HCT116 (cell line): ENCODE measurements around the gene WDR88. TPM values are rescaled to one million over a fixed set of nuclear protein-coding genes. Genes with fewer than 3 reads are reported as not detected.

Source experiments
- ATAC-seq: fragments of 200-7000 bp; cut with Tn5 transposase; 2 replicates; pipeline ENCODE4 v1.9.1; 2020; ENCODE audit warnings: mild to moderate bottlenecking, moderate library complexity
- BruUV-seq: library from RNA; stranded (reverse); fragments of 400-500 nt; replicated peaks from 2 replicates; lab custom pipeline; 2021; lab: Mats Ljungman, UMichigan
- CTCF ChIA-PET: fragments of 300-600 bp; sonication (Branson Sonifier 250); formaldehyde crosslinking; loops from one replicate; lab custom pipeline; 2021; ENCODE audit warnings: antibody characterized with exemption; lab: Charles Lee
- POLR2A ChIA-PET: fragments of 300-600, 350-600 bp; sonication (Branson Sonifier 250); formaldehyde crosslinking; loops from one replicate; lab custom pipeline; 2021; ENCODE audit warnings: antibody characterized with exemption; lab: Charles Lee
- RAD21 ChIA-PET, 2 experiments: fragments of 300-600 bp; sonication (Branson Sonifier 250); formaldehyde crosslinking; loops; one replicate each; lab custom pipeline; 2023; ENCODE audit warnings: low total read pairs in 2 of 2; ENCODE audit not compliant: uncharacterized antibody in 2 of 2, unreplicated experiment in 2 of 2, low non-redundant PET in 1 of 2; lab: Charles Lee
- DNase-seq: peaks from one replicate; pipeline ENCODE4 v3.0.0-alpha.2; 2010; ENCODE audit warnings: low read depth, low spot score
- H2AFZ ChIP-seq: fragments of 200-600 bp; shearing (Covaris generic), sonication (generic); 2 replicates; pipeline ENCODE4 v1.6.1; 2017; ENCODE audit warnings: low read depth, mixed run types, mixed read lengths, antibody characterized with exemption, low read length; ENCODE audit not compliant: poor library complexity, severe bottlenecking
- H3K27ac ChIP-seq: 2 replicates; pipeline ENCODE4 v1.5.1; 2012; ENCODE audit warnings: low read depth, low read length
- H3K27me3 ChIP-seq: fragments of 200-600 bp; sonication (generic); 2 replicates; pipeline ENCODE4 v1.6.1; 2016; ENCODE audit warnings: mixed run types, low read length, mixed read lengths; ENCODE audit not compliant: insufficient read depth
- H3K36me3 ChIP-seq, 2 experiments: fragments of 200-500 bp in 1 of 2; fragments of 200-600 bp in 1 of 2; sonication (Bioruptor generic) in 1 of 2; sonication (generic) in 1 of 2; 2 replicates each; pipeline versions ENCODE4 v1.5.1 to v1.6.1; 2014 to 2016; ENCODE audit warnings: low read length in 2 of 2, inconsistent platforms in 1 of 2, mixed read lengths in 1 of 2, mixed run types in 1 of 2; ENCODE audit not compliant: insufficient read depth in 2 of 2, control insufficient read depth in 1 of 2
- H3K4me1 ChIP-seq, 2 experiments: fragments of 200-600 bp in 1 of 2; sonication (generic) in 1 of 2; 2 replicates each; pipeline versions ENCODE4 v1.5.1 to v1.6.1; 2012 to 2017; ENCODE audit warnings: low read length in 2 of 2, inconsistent platforms in 1 of 2, mild to moderate bottlenecking in 1 of 2, mixed read lengths in 1 of 2, mixed run types in 1 of 2, moderate library complexity in 1 of 2; ENCODE audit not compliant: insufficient read depth in 2 of 2, control insufficient read depth in 1 of 2
- H3K4me2 ChIP-seq: fragments of 200-600 bp; sonication (generic); 2 replicates; pipeline ENCODE4 v1.6.1; 2017; ENCODE audit warnings: mixed run types, low read length, mixed read lengths
- H3K4me3 ChIP-seq, 2 experiments: fragments of 200-600 bp in 1 of 2; sonication (generic) in 1 of 2; replicated peaks in 1 of 2; 2 replicates each; pipeline ENCODE4 v1.5.1; 2011 to 2016; ENCODE audit warnings: low read length in 2 of 2, control low read depth in 1 of 2, low read depth in 1 of 2, mild to moderate bottlenecking in 1 of 2, mixed read lengths in 1 of 2, mixed run types in 1 of 2
- H3K79me2 ChIP-seq: fragments of 200-600 bp; sonication (generic); 2 replicates; pipeline ENCODE4 v1.6.1; 2017; ENCODE audit warnings: mild to moderate bottlenecking, mixed run types, low read length, moderate library complexity, mixed read lengths; ENCODE audit not compliant: insufficient read depth
- H3K9ac ChIP-seq: fragments of 200-600 bp; sonication (generic); 2 replicates; pipeline ENCODE4 v1.6.1; 2016; ENCODE audit warnings: low read length, mixed read lengths
- H3K9me2 ChIP-seq: fragments of 200-600 bp; sonication (generic), shearing (Covaris generic); 2 replicates; pipeline ENCODE4 v1.6.1; 2017; ENCODE audit warnings: mixed run types, mild to moderate bottlenecking, moderate library complexity; ENCODE audit not compliant: insufficient read depth
- H3K9me3 ChIP-seq, 2 experiments: fragments of 200-500 bp in 1 of 2; fragments of 200-600 bp in 1 of 2; sonication (Bioruptor generic) in 1 of 2; sonication (generic) in 1 of 2; 2 replicates each; pipeline ENCODE4 v1.6.1; 2014 to 2017; ENCODE audit warnings: low read length in 2 of 2, mixed read lengths in 2 of 2, inconsistent platforms in 1 of 2, low read depth in 1 of 2, mild to moderate bottlenecking in 1 of 2, mixed run types in 1 of 2, moderate library complexity in 1 of 2; ENCODE audit not compliant: control insufficient read depth in 1 of 2, insufficient read depth in 1 of 2
- H4K20me1 ChIP-seq: fragments of 200-600 bp; sonication (generic), shearing (Covaris generic); 2 replicates; pipeline ENCODE4 v1.6.1; 2017; ENCODE audit warnings: mixed run types, mild to moderate bottlenecking, moderate library complexity; ENCODE audit not compliant: insufficient read depth
- ATF3 ChIP-seq: IDR thresholded peaks from 2 replicates; pipeline ENCODE4 v1.6.1; 2012
- CEBPB ChIP-seq: IDR thresholded peaks from 2 replicates; pipeline ENCODE4 v1.6.1; 2012; ENCODE audit warnings: low read depth
- CTCF ChIP-seq, 3 experiments: fragments of 200-600 bp in 1 of 3; sonication (generic) in 1 of 3; IDR thresholded peaks in 2 of 3; conservative IDR thresholded peaks in 1 of 3; 2 replicates each; pipeline ENCODE4 v1.5.1; 2012 to 2017; ENCODE audit warnings: low read depth in 2 of 3, low read length in 2 of 3, antibody characterized with exemption in 1 of 3, borderline replicate concordance in 1 of 3, control low read depth in 1 of 3, mild to moderate bottlenecking in 1 of 3, mixed read lengths in 1 of 3, mixed run types in 1 of 3, moderate library complexity in 1 of 3; ENCODE audit not compliant: insufficient read depth in 1 of 3
- EGR1 ChIP-seq: IDR thresholded peaks from 2 replicates; pipeline ENCODE4 v1.6.1; 2012; ENCODE audit warnings: low read depth
- ELF1 ChIP-seq: IDR thresholded peaks from 2 replicates; pipeline ENCODE4 v1.6.1; 2012; ENCODE audit warnings: low read depth, borderline replicate concordance
- EZH2 ChIP-seq: fragments of 200-600 bp; sonication (generic); IDR thresholded peaks from 2 replicates; pipeline ENCODE4 v1.6.1; 2017; ENCODE audit warnings: antibody characterized with exemption, mixed run types
- EZH2phosphoT487 ChIP-seq: fragments of 200-600 bp; IDR thresholded peaks from 2 replicates; pipeline ENCODE4 v1.6.1; 2018; ENCODE audit warnings: antibody characterized with exemption, borderline replicate concordance
- MAX ChIP-seq: IDR thresholded peaks from 2 replicates; pipeline ENCODE4 v1.6.1; 2012
- POLR2A ChIP-seq: IDR thresholded peaks from 2 replicates; pipeline ENCODE4 v1.7.0; 2011; ENCODE audit warnings: borderline replicate concordance; ENCODE audit not compliant: insufficient read depth, insufficient read length; ENCODE audit errors: extremely low read depth
- POLR2AphosphoS5 ChIP-seq: IDR thresholded peaks from 2 replicates; pipeline ENCODE4 v1.6.1; 2011; ENCODE audit warnings: mild to moderate bottlenecking, low read depth, low read length, moderate library complexity
- RAD21 ChIP-seq: IDR thresholded peaks from 2 replicates; pipeline ENCODE4 v1.6.1; 2012; ENCODE audit warnings: low read depth, mild to moderate bottlenecking
- REST ChIP-seq: IDR thresholded peaks from 2 replicates; pipeline ENCODE4 v1.6.1; 2012; ENCODE audit warnings: low read depth
- SP1 ChIP-seq: IDR thresholded peaks from 2 replicates; pipeline ENCODE4 v1.6.1; 2012; ENCODE audit warnings: low read depth
- SRF ChIP-seq: IDR thresholded peaks from 2 replicates; pipeline ENCODE4 v1.6.1; 2012; ENCODE audit warnings: low read depth
- YY1 ChIP-seq: IDR thresholded peaks from 2 replicates; pipeline ENCODE4 v1.6.1; 2011; ENCODE audit warnings: low read length, low read depth, moderate library complexity, mild to moderate bottlenecking; ENCODE audit not compliant: insufficient replicate concordance; ENCODE audit errors: extremely low read depth
- ZBTB33 ChIP-seq: IDR thresholded peaks from 2 replicates; pipeline ENCODE4 v1.6.1; 2011; ENCODE audit warnings: mild to moderate bottlenecking, low read length, moderate library complexity; ENCODE audit not compliant: insufficient replicate concordance; ENCODE audit errors: extremely low read depth
- ZNF274 ChIP-seq: fragments of 200-500 bp; sonication (Bioruptor generic); IDR thresholded peaks from 2 replicates; pipeline ENCODE4 v1.6.1; 2014; ENCODE audit warnings: mild to moderate bottlenecking, low read depth, low read length, inconsistent platforms
- intact Hi-C: fragments of 100-400 bp; cut with micrococcal nuclease; formaldehyde crosslinking; loops from 2 replicates; pipeline ENCODE4 v1.10.0; 2022
- total RNA-seq: library from RNA; stranded (reverse); gene quantifications from one replicate; pipeline ENCODE4 v1.2.1, GENCODE V29; 2021; ENCODE audit not compliant: unreplicated experiment

The WDR88 gene
- total RNA-seq, 1 experiment from 2014 or later: not detected

- no peaks in the 10 kb centered on the region for H3K9me2 ChIP-seq
- RAD21 ChIA-PET: no interaction called here
These were observed 42.9 kb upstream of the WDR88 start for GRCh38 chr19:33089010-33089409.

More at GRCh38 chr19:33089010-33089409, 42.9 kb upstream of the WDR88 start:
- Histone ChIP-seq H3K79me2 (no peaks in the 10 kb centered on the region), H2AFZ (no peak overlapping the region), H3K4me3 (no peak overlapping the region), H4K20me1 (no peaks in the 10 kb centered on the region), H3K27me3 (no peaks in the 10 kb centered on the region), H3K9me3 (no peaks in the 10 kb centered on the region), H3K9ac (no peak overlapping the region), H3K4me1 (peaks cover 13 to 30% of the 10 kb centered on the region in 2 experiments), H3K4me2 (no peak overlapping the region), H3K27ac (no peak overlapping the region), H3K36me3 (peaks cover 2 to 6% of the 10 kb centered on the region in 2 experiments; a peak in 2 of 4 replicates)
- ATAC-seq: no peak
- POLR2A ChIA-PET: no interaction called here
- no TSS peak for BruUV-seq
- TF ChIP-seq EGR1 (no peak), CEBPB (no peak), YY1 (no peak), CTCF (IDR thresholded peaks at IDR 0.05 in 2 of 3, conservative IDR thresholded peaks at IDR 0.05 in 1 of 3; ENCODE audit: borderline replicate concordance in 1 of 3, insufficient read depth in 1 of 3, low read depth in 2 of 3, low read length in 2 of 3) (no peak), REST (no peak), ZBTB33 (no peak), RAD21 (no peak), EZH2phosphoT487 (no peak), ATF3 (no peak), EZH2 (no peak), POLR2A (no peak), SP1 (no peak), ZNF274 (no peak), SRF (no peak), POLR2AphosphoS5 (no peak), MAX (no peak), ELF1 (no peak)
- DNase-seq: no peak
- intact Hi-C loops: no loop called here
- CTCF ChIA-PET: no interaction called here
